Peyer's patch (tissue), 4 donors: ENCODE measurements around the gene PLP2.

Source experiments
- POLR2A ChIP-seq, 2 donors: fragments of 450-650 bp; IDR thresholded peaks; one replicate each; pipeline ENCODE4 v1.5.1; 2017; ENCODE audit warnings: antibody characterized with exemption in 2 of 2, mild to moderate bottlenecking in 2 of 2, moderate library complexity in 2 of 2
- TF ChIP-seq, protein P1 (sequence below), 6 experiments: fragments of 450-650 bp in 4 of 6; fragments of 200-600 bp in 2 of 6; sonication (generic) in 1 of 6; IDR thresholded peaks; one replicate each; pipeline ENCODE4 v1.5.1; 2017 to 2019; ENCODE audit warnings: antibody characterized with exemption in 6 of 6, mild to moderate bottlenecking in 3 of 6, moderate library complexity in 1 of 6

DNA sequence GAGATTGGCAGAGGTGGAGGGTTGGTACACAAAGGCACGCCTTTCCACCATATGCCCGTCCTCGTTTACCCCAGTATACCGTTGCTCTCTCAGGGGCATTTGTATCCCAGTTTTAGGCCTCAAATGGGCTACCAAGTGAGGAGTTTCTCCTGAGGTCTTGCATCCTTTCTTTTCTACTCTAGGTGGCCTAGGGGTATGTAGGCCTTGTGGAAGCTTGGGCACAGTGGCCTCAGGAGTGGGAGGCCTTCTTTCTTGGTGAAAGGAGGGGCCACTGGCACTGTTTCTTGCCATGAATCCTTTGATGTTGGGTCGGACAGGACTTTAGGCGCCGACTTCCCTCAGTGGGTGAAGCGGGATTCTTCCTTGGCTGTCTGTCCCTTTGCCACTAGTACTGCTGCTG lies 24.4 kb upstream of the PLP2 start:
- no peak for TF ChIP-seq POLR2A (IDR thresholded peaks at IDR 0.05)
- TF ChIP-seq, protein P1, sequence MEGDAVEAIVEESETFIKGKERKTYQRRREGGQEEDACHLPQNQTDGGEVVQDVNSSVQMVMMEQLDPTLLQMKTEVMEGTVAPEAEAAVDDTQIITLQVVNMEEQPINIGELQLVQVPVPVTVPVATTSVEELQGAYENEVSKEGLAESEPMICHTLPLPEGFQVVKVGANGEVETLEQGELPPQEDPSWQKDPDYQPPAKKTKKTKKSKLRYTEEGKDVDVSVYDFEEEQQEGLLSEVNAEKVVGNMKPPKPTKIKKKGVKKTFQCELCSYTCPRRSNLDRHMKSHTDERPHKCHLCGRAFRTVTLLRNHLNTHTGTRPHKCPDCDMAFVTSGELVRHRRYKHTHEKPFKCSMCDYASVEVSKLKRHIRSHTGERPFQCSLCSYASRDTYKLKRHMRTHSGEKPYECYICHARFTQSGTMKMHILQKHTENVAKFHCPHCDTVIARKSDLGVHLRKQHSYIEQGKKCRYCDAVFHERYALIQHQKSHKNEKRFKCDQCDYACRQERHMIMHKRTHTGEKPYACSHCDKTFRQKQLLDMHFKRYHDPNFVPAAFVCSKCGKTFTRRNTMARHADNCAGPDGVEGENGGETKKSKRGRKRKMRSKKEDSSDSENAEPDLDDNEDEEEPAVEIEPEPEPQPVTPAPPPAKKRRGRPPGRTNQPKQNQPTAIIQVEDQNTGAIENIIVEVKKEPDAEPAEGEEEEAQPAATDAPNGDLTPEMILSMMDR (IDR thresholded peaks at IDR 0.05) = no peak
